NT2/D1 (cell line): ENCODE data around the gene C1orf116.

Source experiments
- DNase-seq: peaks from one replicate; pipeline ENCODE4 v3.0.0-alpha.2; 2011; ENCODE audit warnings: low read depth, low spot score
- H3K27me3 ChIP-seq: 2 replicates; pipeline ENCODE4 v1.6.0; 2011; ENCODE audit warnings: mild to moderate bottlenecking; ENCODE audit not compliant: insufficient read length, insufficient read depth
- H3K36me3 ChIP-seq: 2 replicates; pipeline ENCODE4 v1.6.1; 2011; ENCODE audit warnings: mild to moderate bottlenecking, low read length, mixed read lengths; ENCODE audit not compliant: insufficient read depth, insufficient read length
- H3K4me1 ChIP-seq: 2 replicates; pipeline ENCODE4 v1.5.1; 2011; ENCODE audit not compliant: insufficient read depth, insufficient read length
- H3K4me3 ChIP-seq: 2 replicates; pipeline ENCODE4 v1.5.1; 2011; ENCODE audit warnings: low read depth; ENCODE audit not compliant: insufficient read length
- H3K9ac ChIP-seq: 2 replicates; pipeline ENCODE4 v1.6.0; 2011; ENCODE audit warnings: low read depth; ENCODE audit not compliant: insufficient read length
- H3K9me3 ChIP-seq: 2 replicates; pipeline ENCODE4 v1.5.1; 2011; ENCODE audit warnings: mild to moderate bottlenecking, low read length; ENCODE audit not compliant: insufficient read depth
- SUZ12 ChIP-seq: IDR thresholded peaks from 2 replicates; pipeline ENCODE4 v1.6.1; 2011; ENCODE audit not compliant: insufficient read length, insufficient read depth; ENCODE audit errors: extremely low read depth
- YY1 ChIP-seq: IDR thresholded peaks from 2 replicates; pipeline ENCODE4 v1.6.1; 2011; ENCODE audit not compliant: insufficient read length, insufficient read depth
- ZNF274 ChIP-seq: IDR thresholded peaks from 2 replicates; pipeline ENCODE4 v1.6.1; 2011; ENCODE audit warnings: mild to moderate bottlenecking, low read depth, low read length

The C1orf116 gene

GRCh38 chr1:207033302-207033701 lies 746 bp upstream of the C1orf116 start:
- H3K4me3 ChIP-seq: no peak overlapping the region
- no peaks in the 10 kb centered on the region for H3K36me3 ChIP-seq
- no peaks in the 10 kb centered on the region for H3K4me1 ChIP-seq
- TF ChIP-seq SUZ12: no peak
- TF ChIP-seq ZNF274: no peak
- no peak for TF ChIP-seq YY1
- DNase-seq: no peak
- H3K9ac ChIP-seq: no peak overlapping the region
- H3K27me3 ChIP-seq: no peaks in the 10 kb centered on the region
- no peaks in the 10 kb centered on the region for H3K9me3 ChIP-seq

GRCh38 chr1:207031632-207032264 lies 808 bp downstream of the C1orf116 start:
- Histone ChIP-seq H3K4me1 (no peaks in the 10 kb centered on the region), H3K9ac (no peak overlapping the region), H3K4me3 (no peak overlapping the region), H3K9me3 (no peaks in the 10 kb centered on the region), H3K27me3 (no peaks in the 10 kb centered on the region), H3K36me3 (no peaks in the 10 kb centered on the region)
- DNase-seq: no peak
- TF ChIP-seq SUZ12: no peak
- TF ChIP-seq ZNF274: no peak
- no peak for TF ChIP-seq YY1

- Histone ChIP-seq H3K27me3 (no peaks in the 10 kb centered on the region), H3K9ac (no peak overlapping the region), H3K4me1 (no peaks in the 10 kb centered on the region), H3K9me3 (no peaks in the 10 kb centered on the region), H3K4me3 (no peak overlapping the region), H3K36me3 (no peaks in the 10 kb centered on the region)
- DNase-seq: no peak
- no peak for TF ChIP-seq SUZ12
- no peak for TF ChIP-seq ZNF274
- no peak for TF ChIP-seq YY1
These were observed 1.5 kb downstream of the C1orf116 start for GRCh38 chr1:207031016-207031415.

- Histone ChIP-seq H3K36me3 (no peaks in the 10 kb centered on the region), H3K27me3 (no peaks in the 10 kb centered on the region), H3K4me3 (no peak overlapping the region), H3K9me3 (no peaks in the 10 kb centered on the region), H3K9ac (no peak overlapping the region), H3K4me1 (no peaks in the 10 kb centered on the region)
- TF ChIP-seq ZNF274 (no peak), YY1 (no peak), SUZ12 (no peak)
- no peak for DNase-seq
These were observed 2.0 kb downstream of the C1orf116 start for GRCh38 chr1:207030522-207031009.

- Histone ChIP-seq H3K4me1 (peaks cover 3% of the 10 kb centered on the region), H3K9me3 (no peaks in the 10 kb centered on the region), H3K36me3 (no peaks in the 10 kb centered on the region), H3K27me3 (no peaks in the 10 kb centered on the region), H3K9ac (no peak overlapping the region), H3K4me3 (no peak overlapping the region)
- DNase-seq: no peak
- TF ChIP-seq YY1 (no peak), SUZ12 (no peak), ZNF274 (no peak)
These were observed 2.6 kb downstream of the C1orf116 start for GRCh38 chr1:207029701-207030521.

- TF ChIP-seq SUZ12 (no peak), YY1 (no peak), ZNF274 (no peak)
- no peaks in the 10 kb centered on the region for H3K27me3 ChIP-seq
- H3K4me1 ChIP-seq: peaks cover 3% of the 10 kb centered on the region
- H3K9me3 ChIP-seq: no peaks in the 10 kb centered on the region
- H3K36me3 ChIP-seq: no peaks in the 10 kb centered on the region
- no peak overlapping the region for H3K4me3 ChIP-seq
- H3K9ac ChIP-seq: no peak overlapping the region
- DNase-seq: no peak
These were observed 3.5 kb downstream of the C1orf116 start for GRCh38 chr1:207028884-207029650.

GRCh38 chr1:207027921-207028320 lies 4.6 kb downstream of the C1orf116 start:
- DNase-seq: no peak
- H3K4me3 ChIP-seq: no peak overlapping the region
- no peaks in the 10 kb centered on the region for H3K36me3 ChIP-seq
- H3K9me3 ChIP-seq: no peaks in the 10 kb centered on the region
- peaks cover 3% of the 10 kb centered on the region for H3K4me1 ChIP-seq
- no peaks in the 10 kb centered on the region for H3K27me3 ChIP-seq
- H3K9ac ChIP-seq: no peak overlapping the region
- TF ChIP-seq ZNF274 (no peak), SUZ12 (no peak), YY1 (no peak)
